K562 (cell line): ENCODE results near the gene HLA-DOB. TPM values are rescaled to one million over a fixed set of nuclear protein-coding genes. Genes with fewer than 3 reads are reported as not detected.

ENCODE experiments used
- EHMT2 ChIP-seq: fragments of 450-650 bp; IDR thresholded peaks from 2 replicates; pipeline ENCODE4 v1.6.1; 2018; ENCODE audit warnings: antibody characterized with exemption
- ERF ChIP-seq: fragments of 450-650 bp; formaldehyde crosslinking; IDR thresholded peaks from 2 replicates; pipeline ENCODE4 v1.4.0; 2020; ENCODE audit warnings: mild to moderate bottlenecking, mixed read lengths
- KDM2B ChIP-seq: fragments of 250-450 bp; sonication (Bioruptor Pico); IDR thresholded peaks from 2 replicates; pipeline ENCODE4 v1.8.0; 2021; ENCODE audit warnings: mild to moderate bottlenecking, moderate library complexity
- KLF16 ChIP-seq: IDR thresholded peaks from 2 replicates; pipeline ENCODE4 v1.6.1; 2016; ENCODE audit warnings: antibody characterized with exemption
- MECOM ChIP-seq: fragments of 250-450 bp; sonication (Bioruptor Pico); IDR thresholded peaks from 2 replicates; pipeline ENCODE4 v1.8.0; 2022; ENCODE audit warnings: inconsistent platforms
- NCOA1 ChIP-seq: fragments of 450-650 bp; IDR thresholded peaks from 2 replicates; pipeline ENCODE4 v1.6.1; 2016; ENCODE audit warnings: low read depth
- NEUROD1 ChIP-seq: fragments of 150-350 bp; IDR thresholded peaks from 2 replicates; pipeline ENCODE4 v1.6.1; 2014; ENCODE audit warnings: borderline replicate concordance, low read length, low read depth; ENCODE audit not compliant: partially characterized antibody
- NFE2L1 ChIP-seq: fragments of 450-650 bp; IDR thresholded peaks from 2 replicates; pipeline ENCODE4 v1.6.1; 2016; ENCODE audit warnings: missing genetic modification characterization, low read depth, mild to moderate bottlenecking, missing compliant biosample characterization, moderate library complexity, borderline replicate concordance
- NFYB ChIP-seq: IDR thresholded peaks from 2 replicates; pipeline ENCODE4 v1.6.1; 2011; ENCODE audit warnings: mild to moderate bottlenecking, moderate library complexity; ENCODE audit not compliant: insufficient read length; ENCODE audit errors: extremely low read depth
- PTRF ChIP-seq: fragments of 450-650 bp; IDR thresholded peaks from 2 replicates; pipeline ENCODE4 v1.6.1; 2016; ENCODE audit warnings: mild to moderate bottlenecking, missing genetic modification characterization, missing compliant biosample characterization
- RFX1 ChIP-seq: fragments of 450-650 bp; IDR thresholded peaks from 2 replicates; pipeline ENCODE4 v1.6.1; 2016; ENCODE audit warnings: mild to moderate bottlenecking, moderate library complexity
- SIX5 ChIP-seq, 2 experiments: IDR thresholded peaks; 2 replicates each; pipeline ENCODE4 v1.6.1; 2011; ENCODE audit warnings: low read length in 2 of 2, borderline replicate concordance in 1 of 2, low read depth in 1 of 2, mild to moderate bottlenecking in 1 of 2, moderate library complexity in 1 of 2; ENCODE audit not compliant: insufficient read depth in 1 of 2
- SP1 ChIP-seq: sonication (generic); formaldehyde crosslinking; IDR thresholded peaks from 2 replicates; pipeline ENCODE4 v1.8.1; 2022; ENCODE audit warnings: mild to moderate bottlenecking, missing genetic modification reagents
- TAF9B ChIP-seq: fragments of 450-650 bp; IDR thresholded peaks from 2 replicates; pipeline ENCODE4 v1.6.1; 2018; ENCODE audit warnings: mild to moderate bottlenecking; ENCODE audit not compliant: partially characterized antibody
- ZFP30 ChIP-seq: fragments of 250-450 bp; sonication (Bioruptor Pico); IDR thresholded peaks from 2 replicates; pipeline ENCODE4 v1.8.0; 2022; ENCODE audit warnings: moderate library complexity, mild to moderate bottlenecking, inconsistent platforms, borderline replicate concordance
- ZNF217 ChIP-seq: sonication (generic); formaldehyde crosslinking; IDR thresholded peaks from 2 replicates; pipeline ENCODE4 v1.8.0; 2022; ENCODE audit warnings: mild to moderate bottlenecking, missing genetic modification reagents
- ZNF507 ChIP-seq: conservative IDR thresholded peaks from 2 replicates; pipeline ENCODE4 v1.6.1; 2017; ENCODE audit warnings: missing genetic modification characterization, missing compliant biosample characterization
- polyA plus RNA-seq, 8 experiments: library from polyadenylated mRNA; depleted of rRNA in 4 of 8; stranded (reverse) in 5 of 8; unstranded in 3 of 8; fragments of >200 nt; fragmentation: Nextera tagmentation in 2 of 8; fragmentation: Illumina TruSeq in 1 of 8; extraction: Ambion mirVana in 2 of 8; extraction: Trizol in 1 of 8; gene quantifications; 2 replicates each; pipeline versions ENCODE4 v1.2.1 to v1.2.3, GENCODE V29; 2011 to 2014; ENCODE audit warnings: inconsistent platforms in 1 of 8, missing spikeins in 1 of 8
- total RNA-seq, 7 experiments: library from RNA; depleted of rRNA in 6 of 7; stranded (reverse); fragments of >200 nt in 6 of 7; fragmentation: Illumina TruSeq in 2 of 7; extraction: Trizol in 2 of 7; gene quantifications; 2 replicates each; pipeline versions ENCODE4 v1.2.1 to v1.2.3, GENCODE V29; 2011 to 2021; ENCODE audit warnings: low replicate concordance in 1 of 7
- TF ChIP-seq, protein P1 (sequence below): fragments of 250-450 bp; sonication (Bioruptor Pico); IDR thresholded peaks from 2 replicates; pipeline ENCODE4 v1.5.0; 2020; ENCODE audit warnings: mild to moderate bottlenecking
- TF ChIP-seq, protein P2 (sequence below): fragments of 250-450 bp; sonication (Bioruptor Pico); IDR thresholded peaks from 2 replicates; pipeline ENCODE4 v1.8.0; 2022; ENCODE audit warnings: moderate library complexity, mild to moderate bottlenecking, inconsistent platforms
- TF ChIP-seq, protein P3 (sequence below): IDR thresholded peaks from 2 replicates; pipeline ENCODE4 v1.6.1; 2011; ENCODE audit warnings: borderline replicate concordance, low read depth, mild to moderate bottlenecking, moderate library complexity, low read length; ENCODE audit not compliant: insufficient read depth, poor library complexity, severe bottlenecking
- TF ChIP-seq, protein P4 (sequence below): fragments of 250-450 bp; sonication (Bioruptor Pico); IDR thresholded peaks from 2 replicates; pipeline ENCODE4 v1.5.0; 2021
- TF ChIP-seq, protein P5 (sequence below): fragments of 450-650 bp; formaldehyde crosslinking; IDR thresholded peaks from 2 replicates; pipeline ENCODE4 v1.4.0; 2020; ENCODE audit warnings: mild to moderate bottlenecking

HLA-DOB gene
- total and polyA plus RNA-seq, 9 of the 15 experiments (the other 6 are each of a cell fraction or from before 2014, with no cell fraction given) = 1.2 to 4.0 (median 2.5) TPM

DNA sequence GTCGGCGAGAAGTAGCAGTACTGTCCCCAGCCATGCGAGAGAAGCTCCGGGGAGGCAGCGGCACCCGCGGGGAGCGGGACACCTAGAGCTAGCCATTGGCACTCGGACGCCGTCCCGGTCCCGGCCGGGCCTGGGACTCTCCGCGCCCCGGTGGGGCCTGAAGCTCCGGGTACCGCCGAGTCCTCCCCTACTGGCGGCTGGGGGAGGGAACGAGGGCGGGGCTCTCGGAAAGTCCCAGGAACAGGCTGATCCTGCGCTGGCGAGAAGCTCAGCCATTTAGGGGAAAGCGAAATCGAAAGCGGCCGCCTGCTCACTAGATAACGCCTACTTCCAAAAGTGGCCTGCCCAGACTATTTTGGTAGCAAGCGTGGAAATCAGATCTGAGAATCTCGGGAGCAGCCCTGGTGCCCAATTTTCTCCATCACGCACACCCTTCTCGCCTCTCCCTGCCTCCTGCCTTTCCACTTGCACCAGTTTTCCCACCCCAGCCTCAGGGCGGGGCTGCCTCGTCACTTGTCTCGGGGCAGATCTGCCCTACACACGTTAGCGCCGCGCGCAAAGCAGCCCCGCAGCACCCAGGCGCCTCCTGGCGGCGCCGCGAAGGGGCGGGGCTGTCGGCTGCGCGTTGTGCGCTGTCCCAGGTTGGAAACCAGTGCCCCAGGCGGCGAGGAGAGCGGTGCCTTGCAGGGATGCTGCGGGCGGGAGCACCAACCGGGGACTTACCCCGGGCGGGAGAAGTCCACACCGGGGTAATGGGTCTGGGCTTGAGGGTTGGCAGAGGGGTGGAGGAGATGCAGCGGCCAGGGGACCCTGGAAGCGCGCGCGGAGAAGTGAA lies 37.0 kb upstream of the HLA-DOB start, which contains the start of the genes PSMB9 and TAP1 (continued):
- TF ChIP-seq KDM2B (CRISPR knock-in tag) (peak; percentile 92; the same call in 1 of the 2 replicates), ZFP30 (CRISPR knock-in tag) (no peak), ERF (no peak; the same call in 1 of the 2 replicates), MECOM (CRISPR knock-in tag) (no peak), NCOA1 (peak; percentile 53), TAF9B (no peak), ZNF507 (tag) (no peak), SP1 (peak; percentile 99), ZNF217 (0 out of 2 replicates have a peak, but pooled peaks have one; percentile 33), NFE2L1 (no peak), NFYB (no peak), KLF16 (no peak; the same call in 1 of the 2 replicates), SIX5 (IDR thresholded peaks at IDR 0.05; ENCODE audit: borderline replicate concordance in 1 of 2, insufficient read depth in 1 of 2, low read depth in 1 of 2, low read length in 2 of 2) (no peak), NEUROD1 (no peak), RFX1 (no peak), PTRF (tag) (no peak), EHMT2 (peak; percentile 91)
- TF ChIP-seq, protein P1, sequence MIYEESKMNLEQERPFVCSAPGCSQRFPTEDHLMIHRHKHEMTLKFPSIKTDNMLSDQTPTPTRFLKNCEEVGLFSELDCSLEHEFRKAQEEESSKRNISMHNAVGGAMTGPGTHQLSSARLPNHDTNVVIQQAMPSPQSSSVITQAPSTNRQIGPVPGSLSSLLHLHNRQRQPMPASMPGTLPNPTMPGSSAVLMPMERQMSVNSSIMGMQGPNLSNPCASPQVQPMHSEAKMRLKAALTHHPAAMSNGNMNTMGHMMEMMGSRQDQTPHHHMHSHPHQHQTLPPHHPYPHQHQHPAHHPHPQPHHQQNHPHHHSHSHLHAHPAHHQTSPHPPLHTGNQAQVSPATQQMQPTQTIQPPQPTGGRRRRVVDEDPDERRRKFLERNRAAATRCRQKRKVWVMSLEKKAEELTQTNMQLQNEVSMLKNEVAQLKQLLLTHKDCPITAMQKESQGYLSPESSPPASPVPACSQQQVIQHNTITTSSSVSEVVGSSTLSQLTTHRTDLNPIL (CRISPR knock-in tag) = no peak
- TF ChIP-seq, protein P2, sequence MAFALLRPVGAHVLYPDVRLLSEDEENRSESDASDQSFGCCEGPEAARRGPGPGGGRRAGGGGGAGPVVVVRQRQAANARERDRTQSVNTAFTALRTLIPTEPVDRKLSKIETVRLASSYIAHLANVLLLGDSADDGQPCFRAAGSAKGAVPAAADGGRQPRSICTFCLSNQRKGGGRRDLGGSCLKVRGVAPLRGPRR (CRISPR knock-in tag) = no peak
- TF ChIP-seq, protein P3, sequence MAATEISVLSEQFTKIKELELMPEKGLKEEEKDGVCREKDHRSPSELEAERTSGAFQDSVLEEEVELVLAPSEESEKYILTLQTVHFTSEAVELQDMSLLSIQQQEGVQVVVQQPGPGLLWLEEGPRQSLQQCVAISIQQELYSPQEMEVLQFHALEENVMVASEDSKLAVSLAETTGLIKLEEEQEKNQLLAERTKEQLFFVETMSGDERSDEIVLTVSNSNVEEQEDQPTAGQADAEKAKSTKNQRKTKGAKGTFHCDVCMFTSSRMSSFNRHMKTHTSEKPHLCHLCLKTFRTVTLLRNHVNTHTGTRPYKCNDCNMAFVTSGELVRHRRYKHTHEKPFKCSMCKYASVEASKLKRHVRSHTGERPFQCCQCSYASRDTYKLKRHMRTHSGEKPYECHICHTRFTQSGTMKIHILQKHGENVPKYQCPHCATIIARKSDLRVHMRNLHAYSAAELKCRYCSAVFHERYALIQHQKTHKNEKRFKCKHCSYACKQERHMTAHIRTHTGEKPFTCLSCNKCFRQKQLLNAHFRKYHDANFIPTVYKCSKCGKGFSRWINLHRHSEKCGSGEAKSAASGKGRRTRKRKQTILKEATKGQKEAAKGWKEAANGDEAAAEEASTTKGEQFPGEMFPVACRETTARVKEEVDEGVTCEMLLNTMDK = peak; percentile 100
- TF ChIP-seq, protein P4, sequence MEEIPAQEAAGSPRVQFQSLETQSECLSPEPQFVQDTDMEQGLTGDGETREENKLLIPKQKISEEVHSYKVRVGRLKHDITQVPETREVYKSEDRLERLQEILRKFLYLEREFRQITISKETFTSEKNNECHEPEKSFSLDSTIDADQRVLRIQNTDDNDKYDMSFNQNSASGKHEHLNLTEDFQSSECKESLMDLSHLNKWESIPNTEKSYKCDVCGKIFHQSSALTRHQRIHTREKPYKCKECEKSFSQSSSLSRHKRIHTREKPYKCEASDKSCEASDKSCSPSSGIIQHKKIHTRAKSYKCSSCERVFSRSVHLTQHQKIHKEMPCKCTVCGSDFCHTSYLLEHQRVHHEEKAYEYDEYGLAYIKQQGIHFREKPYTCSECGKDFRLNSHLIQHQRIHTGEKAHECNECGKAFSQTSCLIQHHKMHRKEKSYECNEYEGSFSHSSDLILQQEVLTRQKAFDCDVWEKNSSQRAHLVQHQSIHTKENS (CRISPR knock-in tag) = no peak
- TF ChIP-seq, protein P5, sequence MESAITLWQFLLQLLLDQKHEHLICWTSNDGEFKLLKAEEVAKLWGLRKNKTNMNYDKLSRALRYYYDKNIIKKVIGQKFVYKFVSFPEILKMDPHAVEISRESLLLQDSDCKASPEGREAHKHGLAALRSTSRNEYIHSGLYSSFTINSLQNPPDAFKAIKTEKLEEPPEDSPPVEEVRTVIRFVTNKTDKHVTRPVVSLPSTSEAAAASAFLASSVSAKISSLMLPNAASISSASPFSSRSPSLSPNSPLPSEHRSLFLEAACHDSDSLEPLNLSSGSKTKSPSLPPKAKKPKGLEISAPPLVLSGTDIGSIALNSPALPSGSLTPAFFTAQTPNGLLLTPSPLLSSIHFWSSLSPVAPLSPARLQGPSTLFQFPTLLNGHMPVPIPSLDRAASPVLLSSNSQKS (CRISPR knock-in tag) = no peak
